HUDEP-2 (cell line): ENCODE data around the gene PANX1.

Experiments used
- DNase-seq, 76 experiments: peaks; one replicate each; lab custom pipeline; 2025; ENCODE audit not compliant: unreplicated experiment in 76 of 76; lab: John Stamatoyannopoulos, UW

Gene PANX1

DNA sequence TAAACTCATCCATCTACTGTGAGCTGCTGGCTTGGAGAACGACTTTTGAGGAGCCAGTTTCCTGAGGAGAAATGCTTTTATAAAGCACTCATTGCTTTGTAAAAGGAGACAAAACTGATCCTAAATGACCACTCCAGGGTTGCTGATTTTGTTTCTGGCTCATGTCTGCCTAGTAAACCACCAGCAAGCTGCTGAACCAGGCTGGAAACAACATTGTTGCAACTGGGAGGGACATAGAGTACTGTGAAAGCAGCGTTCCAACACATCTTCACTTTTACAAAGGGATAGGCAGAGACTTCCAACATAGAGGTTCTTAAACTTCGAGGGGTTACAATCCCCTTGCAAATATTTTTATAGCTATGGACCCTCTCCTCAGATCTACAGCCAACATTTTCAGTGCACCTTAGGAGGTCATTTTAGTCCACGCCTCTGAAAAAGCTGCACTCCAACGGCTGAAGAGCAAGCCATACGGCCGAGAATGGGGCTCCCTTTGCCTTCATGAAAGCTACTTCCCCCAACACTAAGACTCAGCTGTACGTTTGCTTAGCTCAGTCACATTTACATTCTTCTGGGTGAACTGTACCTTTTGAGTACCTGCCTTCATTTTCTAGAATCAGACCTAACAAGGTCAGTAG is 54.7 kb downstream of the PANX1 start:
- DNase-seq, result no peak

DNA sequence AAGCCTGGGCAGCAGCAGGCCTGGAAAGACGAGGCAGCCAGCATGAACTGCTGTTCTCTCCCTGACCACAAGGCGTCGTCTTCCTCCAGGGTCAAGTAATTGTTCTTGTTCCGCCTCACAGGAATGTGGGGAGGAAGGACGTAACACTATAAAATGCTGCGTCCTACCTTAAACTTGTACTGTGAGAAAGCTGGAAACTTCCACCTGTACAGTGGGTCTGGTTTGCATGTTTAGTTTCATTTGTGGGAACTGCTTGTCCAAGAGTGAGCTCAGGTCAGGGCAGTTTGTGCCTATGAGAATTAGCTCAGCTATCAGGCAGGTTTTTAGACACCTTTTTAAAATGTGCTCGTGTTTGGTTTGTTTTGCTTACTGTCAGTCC is 55.2 kb downstream of the PANX1 start:
- DNase-seq, result peak in 37 of 76 experiments; percentile 1 to 54 (median 16)

DNA sequence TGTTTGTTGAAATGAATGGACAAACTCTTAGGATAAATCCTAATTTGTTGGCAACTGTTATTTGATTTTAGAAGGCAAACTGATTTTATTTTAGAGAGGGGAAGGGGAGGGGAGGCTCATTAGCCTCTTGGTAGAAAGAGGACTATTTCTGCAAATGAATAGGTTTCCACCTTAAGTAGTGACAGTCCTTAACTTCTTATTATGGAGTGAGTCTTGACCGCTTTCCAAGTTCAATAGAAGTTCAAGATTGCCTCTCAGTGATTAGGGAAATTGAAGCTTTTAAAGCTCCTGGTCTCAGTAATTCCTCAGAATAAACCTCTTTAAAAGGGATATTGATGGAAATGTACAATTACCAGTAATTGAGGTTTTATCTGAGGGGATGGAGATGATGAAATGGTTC is 55.7 kb downstream of the PANX1 start:
- no peak for DNase-seq

DNA sequence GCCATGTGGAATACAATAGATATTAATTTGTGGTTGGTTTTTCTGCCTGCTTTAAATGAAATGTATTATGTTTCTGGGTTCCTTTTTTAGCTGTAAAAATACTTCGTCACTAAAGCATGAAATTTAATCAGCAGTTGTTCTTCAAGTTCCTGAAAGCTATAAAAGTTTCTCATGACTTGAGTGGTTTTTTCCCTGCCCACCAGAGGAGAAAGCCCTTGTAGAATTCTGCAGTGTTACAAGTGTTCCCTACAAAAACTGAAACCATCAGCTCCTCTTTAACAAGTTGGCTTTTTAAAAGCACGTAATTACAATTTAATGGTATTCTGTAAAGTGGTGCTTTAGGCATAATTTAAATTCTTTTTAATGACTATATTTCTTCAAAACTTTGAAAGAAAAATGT is 56.2 kb downstream of the PANX1 start:
- no peak for DNase-seq

DNA sequence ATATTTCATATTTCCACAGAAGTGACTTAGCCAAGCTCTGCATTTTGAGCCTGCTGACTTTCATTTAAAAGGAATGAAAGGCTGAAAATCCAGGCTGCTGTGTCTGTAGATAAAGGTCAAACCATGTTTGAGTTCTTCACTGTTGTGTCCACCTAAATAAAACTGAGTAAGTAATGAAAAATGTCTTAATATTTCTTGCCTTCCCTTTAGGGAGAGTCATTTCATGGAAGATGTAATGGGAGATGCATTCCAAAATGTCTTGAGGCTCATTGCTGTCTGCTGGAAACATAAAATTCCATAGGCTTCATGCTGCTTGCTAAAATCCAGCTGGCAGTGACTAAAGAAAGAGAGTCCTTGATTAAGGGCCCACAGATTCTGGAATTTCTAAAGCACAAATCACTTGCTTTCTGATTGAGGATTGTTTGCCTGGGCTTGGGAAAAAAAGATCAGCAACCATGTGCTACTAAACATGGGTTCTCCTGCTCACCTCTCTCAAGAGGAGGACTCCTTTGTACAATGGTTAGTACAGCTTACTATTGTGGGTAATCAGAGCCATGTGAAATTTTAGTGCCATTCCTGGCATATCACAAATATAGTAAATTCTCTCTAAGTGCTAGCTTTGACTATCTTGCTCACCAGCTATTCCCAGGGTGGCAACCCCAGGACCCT is 56.9 kb downstream of the PANX1 start:
- no peak for DNase-seq

DNA sequence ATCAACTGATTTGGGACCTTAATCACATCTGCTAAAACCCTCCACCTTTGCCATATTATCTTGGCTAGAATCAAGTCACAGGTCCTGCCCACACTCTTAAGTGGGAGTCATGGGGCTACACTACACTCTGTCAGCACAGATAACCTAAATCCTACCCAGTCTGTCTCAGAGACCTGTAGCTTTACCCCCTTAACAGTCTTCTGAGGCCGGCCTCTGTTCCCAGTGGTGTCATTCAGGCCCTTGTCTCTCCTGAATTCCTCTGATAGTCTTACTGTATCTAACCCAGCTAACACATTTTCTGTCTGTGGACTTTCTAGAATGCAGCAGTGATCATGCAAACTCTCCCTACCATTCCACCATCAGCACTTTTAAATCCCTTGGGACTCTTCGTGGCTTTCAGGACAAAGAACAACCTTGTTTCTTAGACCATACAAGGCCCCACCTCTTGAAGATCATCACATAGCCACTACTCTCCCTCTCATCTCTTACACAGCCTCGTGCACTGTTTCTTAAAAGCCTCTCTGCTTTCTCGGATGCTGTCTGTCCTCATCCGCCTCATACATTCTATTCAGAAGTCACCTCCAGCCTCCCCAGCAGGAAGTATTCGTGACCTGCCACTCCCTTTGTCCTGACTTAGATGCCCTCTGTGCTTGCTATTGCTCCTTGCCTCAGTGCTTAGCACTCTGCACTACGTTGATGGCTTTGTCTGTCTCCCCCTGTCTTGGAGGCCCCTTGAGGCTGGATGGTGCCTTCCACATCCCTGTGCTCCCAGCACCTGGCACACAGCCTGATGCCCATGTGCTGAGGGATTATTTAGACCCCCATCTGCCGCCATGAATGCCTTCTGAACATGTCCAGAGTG is 57.9 kb downstream of the PANX1 start:
- DNase-seq, result peak in 1 of 76 experiments; percentile 7

DNA sequence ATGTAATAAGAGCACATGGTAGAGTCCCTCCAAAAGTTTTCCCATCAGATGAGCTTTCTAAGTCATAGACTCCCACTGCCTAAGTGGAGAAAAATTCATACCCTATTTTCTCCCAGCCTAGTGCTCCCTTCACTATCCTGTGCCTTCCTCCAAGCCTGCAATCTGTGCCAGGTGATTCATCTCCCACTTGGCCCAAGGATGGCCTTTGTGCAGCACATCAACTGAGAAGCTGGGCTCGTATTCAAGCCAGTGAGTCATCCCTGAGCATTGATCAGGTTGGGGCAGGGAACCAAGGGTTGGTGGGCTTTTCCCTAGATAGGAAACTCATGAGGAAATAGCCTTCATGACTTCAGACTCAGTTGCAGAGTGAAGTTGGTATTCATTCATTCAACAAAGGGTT is 64.6 kb downstream of the PANX1 start:
- DNase-seq, result no peak

DNA sequence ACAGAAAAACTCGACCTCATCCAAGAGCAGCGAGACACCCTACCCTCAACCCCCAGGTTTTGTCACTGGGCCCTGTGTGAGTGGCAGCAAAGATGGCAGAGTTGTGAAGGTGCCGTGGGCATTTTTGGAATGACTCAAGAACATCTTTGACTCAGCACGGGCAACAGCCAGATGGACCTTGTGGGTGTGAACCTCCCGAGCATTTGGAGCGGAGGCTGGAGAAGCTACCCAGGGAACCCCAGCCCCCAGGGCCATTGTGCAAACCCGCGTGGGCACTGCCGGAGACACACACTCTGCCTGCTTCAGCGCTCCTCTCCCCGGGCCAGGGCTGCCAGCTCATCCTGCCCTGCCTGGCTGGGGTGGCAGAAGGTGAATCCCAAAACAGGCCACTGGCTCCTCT is 66.1 kb downstream of the PANX1 start:
- no peak for DNase-seq

DNA sequence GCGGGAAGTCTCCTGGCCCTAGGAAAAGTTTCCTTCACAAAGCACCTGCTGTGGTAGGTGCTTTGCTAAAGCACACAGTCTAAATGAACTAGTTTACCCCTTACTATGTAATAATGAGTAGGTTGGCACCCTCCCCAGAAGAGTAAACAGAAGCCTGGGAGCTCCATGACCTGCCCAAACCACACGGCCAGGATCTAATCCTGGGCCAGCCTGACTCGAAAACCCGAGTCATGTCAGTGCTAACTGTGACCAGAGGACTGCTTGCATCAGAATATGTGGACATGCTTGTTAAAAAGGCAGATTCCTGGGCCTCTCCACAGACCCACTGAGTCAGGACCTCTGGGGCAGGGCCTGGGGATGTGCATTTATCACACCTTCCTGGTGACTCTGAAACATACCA is 67.7 kb downstream of the PANX1 start:
- no peak for DNase-seq

DNA sequence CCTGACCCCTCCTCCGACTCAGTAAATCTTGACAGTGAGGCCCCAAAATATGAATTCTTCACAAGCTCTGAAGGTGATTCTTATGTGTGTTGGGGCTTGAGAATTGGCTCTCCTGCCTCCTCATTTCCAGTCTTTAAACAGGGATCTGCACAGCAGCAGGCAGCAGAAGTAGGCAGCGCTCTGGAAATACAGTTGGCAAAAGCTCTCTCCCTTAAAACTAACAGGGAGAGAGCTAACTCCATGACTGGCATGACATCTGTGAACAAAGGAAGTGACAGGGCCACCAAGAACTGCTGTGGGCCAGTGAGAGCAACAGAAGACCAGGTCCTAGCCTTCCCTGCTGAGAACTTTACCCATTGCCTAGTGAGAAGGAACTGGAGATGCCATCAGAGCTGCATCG is 70.1 kb downstream of the PANX1 start:
- no peak for DNase-seq

DNA sequence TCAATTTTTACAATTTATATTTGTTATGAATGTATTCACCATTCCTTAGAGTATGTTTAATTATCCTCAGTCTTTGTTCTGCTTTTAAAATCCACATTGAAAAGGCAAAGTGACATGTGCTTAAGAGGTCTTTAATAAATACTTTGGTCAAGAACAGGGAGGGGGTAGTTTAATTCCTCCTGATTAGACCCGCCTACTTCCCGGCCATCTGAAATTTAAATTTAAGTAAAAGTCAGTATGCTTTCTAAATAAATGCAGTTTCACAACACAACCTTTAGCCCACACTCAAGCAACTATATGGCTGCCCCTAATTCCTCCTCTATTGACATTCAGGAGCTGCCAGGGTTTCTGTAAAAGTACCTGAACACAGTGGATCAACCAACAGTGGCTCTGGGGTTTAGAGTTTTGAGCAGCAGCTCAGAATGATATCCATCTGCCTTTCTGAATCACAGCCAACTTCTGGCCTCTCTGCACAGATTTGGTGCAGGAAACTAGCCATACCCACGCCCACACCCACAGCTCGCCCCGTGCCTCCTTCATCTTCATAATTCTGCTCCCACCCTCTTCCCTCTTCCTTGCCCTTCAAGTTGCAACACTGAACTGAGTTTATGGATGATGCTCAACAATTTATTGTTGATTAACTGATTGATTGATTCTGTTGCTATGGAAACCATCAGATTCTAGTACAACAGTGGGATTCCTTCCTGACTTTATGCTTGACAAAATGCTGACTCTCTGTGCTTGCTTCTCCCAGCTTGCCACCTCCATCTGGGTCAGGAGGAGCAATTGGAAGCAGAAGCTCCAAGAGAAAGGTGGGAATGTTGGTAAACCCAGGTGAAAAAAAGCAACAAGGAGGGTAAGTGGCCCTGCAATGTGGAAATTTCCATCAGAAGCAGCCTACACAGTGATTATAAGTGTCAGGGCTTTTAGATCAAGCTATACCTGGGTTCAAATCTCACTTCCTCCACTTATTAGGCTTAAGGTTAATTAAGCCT is 70.8 kb downstream of the PANX1 start:
- no peak for DNase-seq

DNA sequence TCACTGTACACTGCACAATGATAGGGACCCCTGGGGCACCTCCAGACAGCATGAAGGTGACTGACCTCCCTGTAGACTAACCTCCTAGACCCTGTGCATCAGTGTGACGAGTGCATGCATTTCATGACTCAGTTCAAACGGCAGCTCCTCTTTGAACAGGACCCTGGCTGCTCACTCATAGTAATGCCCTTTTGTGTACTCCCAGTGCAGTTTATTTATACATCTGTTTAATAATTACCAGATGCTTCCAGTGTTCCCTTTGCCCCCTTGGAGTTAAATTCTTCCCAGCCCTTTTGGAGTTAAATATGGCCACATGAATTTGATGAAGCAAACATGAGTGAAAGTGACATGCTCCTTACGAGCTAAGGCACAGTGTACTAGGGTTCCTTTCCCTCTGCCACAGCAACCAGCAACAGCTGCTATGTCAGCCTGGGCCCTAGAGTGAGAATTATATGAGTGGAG is 72.4 kb downstream of the PANX1 start:
- DNase-seq, result no peak

DNA sequence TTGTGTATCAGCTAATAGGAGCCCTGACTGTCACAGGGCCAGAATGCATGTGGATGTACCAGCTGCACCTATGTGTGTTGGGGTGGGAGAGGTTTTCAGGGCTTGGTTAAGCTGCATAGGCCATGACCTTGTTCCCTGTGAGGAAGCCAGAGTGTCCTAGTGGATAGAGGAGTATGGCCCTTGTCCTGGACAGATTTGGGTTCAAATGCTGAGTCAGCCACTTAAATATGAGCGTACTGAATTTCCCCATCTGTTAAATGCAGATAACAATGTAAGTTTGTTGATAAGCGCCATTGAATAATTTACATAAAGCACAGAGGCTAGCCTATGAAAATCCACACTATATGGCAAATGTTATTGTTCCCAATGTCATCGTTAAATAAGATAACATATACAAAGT is 74.4 kb downstream of the PANX1 start:
- peak in 3 of 76 experiments; percentile 3 to 9 (median 7) for DNase-seq

DNA sequence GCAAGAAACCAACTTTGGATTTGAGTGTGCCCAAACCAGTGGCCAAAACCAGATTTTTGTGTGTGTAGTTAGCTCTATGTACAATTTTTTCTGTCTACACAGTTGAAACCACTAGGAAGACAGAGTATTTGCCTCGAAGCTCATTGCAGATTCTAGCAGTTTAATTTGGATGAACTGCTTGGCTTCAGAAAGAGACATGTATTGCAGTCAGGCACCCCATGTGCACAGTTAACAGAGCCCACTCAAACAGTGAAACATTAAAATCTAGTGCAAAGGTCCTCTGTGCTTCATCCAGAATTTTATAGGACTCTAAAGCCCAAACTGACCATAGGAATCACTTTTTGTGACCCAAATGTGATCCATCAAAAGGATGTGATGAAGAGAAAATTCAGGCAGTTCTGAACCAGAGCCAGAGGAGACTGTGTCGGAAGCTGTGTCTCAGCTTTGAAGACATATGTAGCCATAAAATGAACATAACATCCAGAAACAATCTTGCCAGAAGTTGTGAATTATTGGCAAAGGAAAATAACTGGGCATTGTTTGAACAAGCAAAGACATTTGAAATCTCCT is 82.7 kb downstream of the PANX1 start:
- no peak for DNase-seq

DNA sequence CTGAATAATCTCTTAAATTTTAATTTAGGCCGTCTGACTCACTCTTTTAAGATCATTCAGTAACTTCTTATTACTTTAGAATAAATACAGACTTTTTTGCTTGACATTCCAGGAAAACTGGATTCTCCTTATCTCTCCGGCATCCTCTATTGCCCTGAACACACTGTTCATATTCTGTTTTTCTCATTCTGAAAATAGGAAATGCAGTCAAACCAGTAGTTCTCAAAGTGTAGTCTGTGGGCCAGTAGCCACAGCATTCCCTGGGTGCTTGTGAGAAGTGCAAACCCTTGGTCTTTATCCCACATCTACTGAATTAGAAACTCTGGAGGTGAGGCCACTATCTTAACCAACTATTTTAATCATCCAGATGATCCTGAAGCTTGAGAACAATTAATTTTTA is 84.3 kb downstream of the PANX1 start:
- DNase-seq, result no peak

DNA sequence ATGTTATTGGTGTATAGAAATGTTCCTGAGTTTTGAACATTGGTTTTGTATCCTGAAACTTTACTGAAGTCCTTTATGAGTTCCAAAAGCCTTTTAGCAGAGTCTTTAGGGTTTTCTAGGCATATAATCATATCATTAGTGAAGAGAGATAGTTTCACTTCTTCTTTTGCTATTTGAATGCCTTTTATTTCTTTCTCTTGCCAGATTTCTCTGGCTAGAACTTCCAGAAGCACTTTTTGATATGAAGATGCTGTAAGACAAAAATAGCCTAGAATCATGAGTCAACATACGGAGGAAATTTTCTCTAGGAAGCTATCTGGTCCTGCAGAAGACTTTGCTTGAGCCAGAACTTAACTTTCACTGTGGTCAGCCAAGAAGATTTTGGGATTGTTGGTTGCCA is 89.1 kb downstream of the PANX1 start:
- DNase-seq, result no peak

DNA sequence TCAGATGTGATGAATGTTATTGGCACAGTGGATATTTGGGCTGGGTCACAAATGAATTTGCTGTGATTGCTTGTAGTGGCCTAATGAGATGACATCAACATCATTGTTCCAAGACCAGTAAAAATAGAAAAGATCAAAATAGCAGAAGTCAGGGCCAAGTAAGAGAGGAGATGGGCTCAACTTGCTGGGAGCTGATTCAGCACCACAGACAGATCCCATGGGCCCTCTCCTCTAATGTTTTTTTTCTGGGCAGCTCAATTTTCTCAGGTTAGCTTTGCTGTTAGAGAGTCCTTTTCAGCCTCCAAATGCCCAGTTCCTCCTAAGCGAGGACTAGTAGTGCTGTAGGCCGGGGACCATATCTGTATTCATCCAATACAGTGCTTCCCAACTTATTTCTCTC is 89.7 kb downstream of the PANX1 start:
- no peak for DNase-seq

DNA sequence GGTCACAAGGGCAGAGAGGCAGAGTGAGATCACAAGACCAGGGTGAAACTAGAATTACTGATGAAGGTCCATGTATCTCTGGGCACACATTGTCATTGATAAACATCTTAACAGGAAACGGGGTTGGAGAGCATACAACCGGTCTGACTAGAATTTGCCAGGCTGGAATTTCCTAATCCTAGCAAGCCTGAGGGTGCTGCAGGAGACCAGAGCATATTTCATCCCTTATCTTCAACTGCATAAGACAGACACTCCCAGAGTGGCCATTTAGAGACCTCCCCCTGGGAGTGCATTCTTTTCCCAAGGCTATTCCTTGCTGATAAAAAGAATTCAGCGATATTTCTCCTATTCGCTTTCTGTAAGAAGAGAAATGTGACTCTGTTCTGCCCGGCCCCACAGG is 91.1 kb downstream of the PANX1 start:
- DNase-seq, result no peak

DNA sequence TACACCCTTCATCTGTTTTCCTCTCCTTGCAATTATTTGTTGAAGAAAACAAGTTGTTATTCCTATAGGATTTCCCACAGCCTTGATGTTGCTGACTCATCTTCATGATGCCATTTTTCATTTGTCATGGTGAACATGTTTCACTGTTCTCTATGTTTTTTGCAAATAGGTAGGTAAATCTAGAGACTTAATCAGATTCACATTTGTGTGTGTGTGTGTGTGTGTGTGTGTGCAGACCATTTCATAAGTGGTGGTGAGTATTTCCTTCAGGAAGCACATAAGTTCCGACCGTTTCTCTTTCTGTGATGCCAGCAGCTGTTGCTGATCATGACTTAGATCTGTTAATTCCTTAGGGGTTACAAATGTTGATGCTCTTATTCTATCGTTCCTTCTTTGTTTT is 95.4 kb downstream of the PANX1 start:
- DNase-seq, result no peak
